Ascending aorta (tissue), 2 donors: ENCODE measurements around the gene ADCY9. TPM values are rescaled to one million over a fixed set of nuclear protein-coding genes. Genes with fewer than 3 reads are reported as not detected.
A peak's percentile ranks its signal among the peaks of the same experiment; 100 is the strongest.

ENCODE experiments used
- DNase-seq, 2 donors: peaks; one replicate each; pipeline ENCODE4 v3.0.0-alpha.2; 2019; ENCODE audit warnings: low spot score in 2 of 2
- H3K27ac ChIP-seq, 2 donors: fragments of 200-600 bp; sonication (generic); one replicate each; pipeline ENCODE4 v1.5.1; 2016 to 2017; ENCODE audit warnings: mild to moderate bottlenecking in 1 of 2
- H3K27me3 ChIP-seq: fragments of 200-600 bp; sonication (generic); one replicate; pipeline ENCODE4 v1.5.1; 2017
- H3K36me3 ChIP-seq, 2 donors: fragments of 200-600 bp; sonication (generic); one replicate each; pipeline ENCODE4 v1.5.1; 2016
- H3K4me1 ChIP-seq, 2 donors: fragments of 200-600 bp; sonication (generic); one replicate each; pipeline ENCODE4 v1.5.1; 2016 to 2017; ENCODE audit warnings: mild to moderate bottlenecking in 1 of 2
- H3K4me3 ChIP-seq, 2 donors: fragments of 200-600 bp; sonication (generic); one replicate each; pipeline ENCODE4 v1.5.1; 2016 to 2017; ENCODE audit warnings: mild to moderate bottlenecking in 1 of 2
- H3K9me3 ChIP-seq, 2 donors: fragments of 200-600 bp; sonication (generic); one replicate each; pipeline ENCODE4 v1.5.1; 2016
- CTCF ChIP-seq, 3 experiments: fragments of 200-600 bp in 2 of 3; fragments of 450-650 bp in 1 of 3; sonication (generic) in 2 of 3; IDR thresholded peaks; one replicate each; pipeline ENCODE4 v1.5.1; 2016 to 2019; ENCODE audit warnings: antibody characterized with exemption in 3 of 3, mild to moderate bottlenecking in 1 of 3, moderate library complexity in 1 of 3
- intact Hi-C: fragments of 100-400 bp; cut with DNase I; formaldehyde crosslinking; loops from one replicate; pipeline ENCODE4 v1.15.1; 2023
- total RNA-seq: library from RNA; depleted of rRNA; stranded (reverse); fragments of >200 nt; gene quantifications from one replicate; pipeline ENCODE4 v1.1.0, GENCODE V29; 2016

ADCY9 gene
- total RNA-seq, 1 donor from 2014 or later, result 49.7 TPM

- no peaks in the 10 kb centered on the region for H3K9me3 ChIP-seq
- intact Hi-C loops, result loop anchor here (5.0 kb wide), 1 partner anchor 57 kb away; no protein-coding TSS in a partner anchor
- no peak overlapping the region for H3K4me3 ChIP-seq
- H3K27ac ChIP-seq, result no peak overlapping the region
- TF ChIP-seq CTCF (IDR thresholded peaks at IDR 0.05), result no peak
- H3K4me1 ChIP-seq, result peaks cover 4 to 10% of the 10 kb centered on the region in 2 donors
- no peak for DNase-seq
- H3K36me3 ChIP-seq, result peaks cover 6 to 11% of the 10 kb centered on the region in 2 donors
- H3K27me3 ChIP-seq, result no peaks in the 10 kb centered on the region
These were observed 121.2 kb downstream of the ADCY9 start for GRCh38 chr16:3995001-3995400.

GRCh38 chr16:3993052-3993785, 123.0 kb downstream of the ADCY9 start:
- no peaks in the 10 kb centered on the region for H3K27me3 ChIP-seq
- DNase-seq, result no peak
- intact Hi-C loops, result no loop called here
- peaks cover 6 to 24% of the 10 kb centered on the region in 2 donors for H3K36me3 ChIP-seq
- no peaks in the 10 kb centered on the region for H3K4me1 ChIP-seq
- no peaks in the 10 kb centered on the region for H3K9me3 ChIP-seq
- no peak for TF ChIP-seq CTCF (IDR thresholded peaks at IDR 0.05)
- H3K4me3 ChIP-seq, result no peak overlapping the region
- no peak overlapping the region for H3K27ac ChIP-seq

GRCh38 chr16:3992297-3993051, 123.8 kb downstream of the ADCY9 start:
- intact Hi-C loops, result no loop called here
- no peak for DNase-seq
- no peaks in the 10 kb centered on the region for H3K4me1 ChIP-seq
- H3K27ac ChIP-seq, result no peak overlapping the region
- H3K27me3 ChIP-seq, result no peaks in the 10 kb centered on the region
- H3K9me3 ChIP-seq, result no peaks in the 10 kb centered on the region
- H3K36me3 ChIP-seq, result peaks cover 8 to 32% of the 10 kb centered on the region in 2 donors
- TF ChIP-seq CTCF (IDR thresholded peaks at IDR 0.05), result peak in 1 of 3 experiments; percentile 19
- no peak overlapping the region for H3K4me3 ChIP-seq

- no peak for TF ChIP-seq CTCF (IDR thresholded peaks at IDR 0.05)
- H3K4me3 ChIP-seq, result no peak overlapping the region
- intact Hi-C loops, result loop anchor here (10.0 kb wide), 1 partner anchor 266 kb away; no protein-coding TSS in a partner anchor
- peaks cover 14 to 35% of the 10 kb centered on the region in 2 donors for H3K36me3 ChIP-seq
- no peaks in the 10 kb centered on the region for H3K27me3 ChIP-seq
- no peaks in the 10 kb centered on the region for H3K9me3 ChIP-seq
- H3K4me1 ChIP-seq, result no peaks in the 10 kb centered on the region
- H3K27ac ChIP-seq, result no peak overlapping the region
- no peak for DNase-seq
These were observed 127.4 kb downstream of the ADCY9 start for GRCh38 chr16:3988824-3989223.

- Histone ChIP-seq H3K9me3 (no peaks in the 10 kb centered on the region), H3K36me3 (peaks cover 12 to 31% of the 10 kb centered on the region in 2 donors), H3K27me3 (no peaks in the 10 kb centered on the region), H3K27ac (no peak overlapping the region), H3K4me3 (no peak overlapping the region), H3K4me1 (no peaks in the 10 kb centered on the region)
- intact Hi-C loops, result loop anchor here (10.0 kb wide), 1 partner anchor 267 kb away; no protein-coding TSS in a partner anchor
- TF ChIP-seq CTCF (IDR thresholded peaks at IDR 0.05), result no peak
- no peak for DNase-seq
These were observed 128.2 kb downstream of the ADCY9 start for GRCh38 chr16:3988011-3988410.
